AG10803 (cell line): ENCODE results near the gene ERBB2.

Source experiments
- DNase-seq: peaks from one replicate; pipeline ENCODE4 v3.0.0; 2010; ENCODE audit warnings: low read depth
- H3K4me3 ChIP-seq: 2 replicates; pipeline ENCODE4 v1.5.1; 2011; ENCODE audit warnings: mild to moderate bottlenecking, low read length, control low read depth
- TF ChIP-seq, protein P1 (sequence below): conservative IDR thresholded peaks from 2 replicates; pipeline ENCODE4 v1.5.1; 2011; ENCODE audit warnings: mild to moderate bottlenecking, low read length, control low read depth, inconsistent platforms

Gene ERBB2

DNA sequence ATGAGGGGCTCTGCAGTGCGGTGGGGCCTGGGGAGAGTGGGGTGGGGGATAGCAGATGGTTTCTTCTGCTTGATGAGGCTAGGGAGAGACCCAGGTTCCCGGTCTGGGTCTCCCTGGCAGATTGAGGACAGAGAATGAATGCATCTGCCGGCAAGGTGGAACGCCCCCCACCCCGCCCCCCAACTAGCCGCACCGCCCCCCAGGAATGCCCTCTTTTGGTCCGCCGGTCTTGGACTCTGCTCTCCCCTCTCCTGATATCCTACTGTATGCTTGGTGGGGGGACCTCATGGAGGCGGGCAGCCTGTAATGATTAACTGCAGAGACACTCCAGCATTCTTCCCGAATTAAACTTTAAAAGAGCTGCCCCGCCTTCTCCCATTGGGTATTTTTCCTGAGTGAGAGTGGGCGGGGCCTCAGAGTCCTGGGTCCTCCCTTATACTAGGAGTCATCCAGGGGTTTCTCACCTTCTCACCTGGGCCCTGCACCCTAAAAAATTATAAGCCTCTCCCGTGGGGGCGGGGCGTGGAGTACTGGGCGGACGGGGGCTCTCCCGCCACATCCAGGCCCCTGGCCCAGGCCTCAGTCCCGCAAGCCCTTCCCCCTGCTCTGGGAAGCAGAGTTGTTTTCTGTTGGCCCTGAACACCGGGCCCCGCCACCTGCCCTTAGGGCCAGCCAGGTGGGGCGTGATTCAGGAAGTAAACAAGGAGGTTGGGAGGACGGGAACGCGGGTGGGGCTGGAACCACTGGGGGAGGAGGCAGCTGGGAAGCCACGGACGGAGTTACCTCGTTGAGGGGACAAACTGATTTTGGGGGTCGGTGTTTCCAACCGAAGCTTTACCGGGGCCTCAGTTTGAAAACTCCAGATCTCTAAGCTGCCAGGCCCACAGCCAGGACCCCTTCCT is 39.4 kb downstream of the ERBB2 start:
- DNase-seq: peak; percentile 12
- H3K4me3 ChIP-seq: peak overlapping the region; percentile 17
- TF ChIP-seq, protein P1, sequence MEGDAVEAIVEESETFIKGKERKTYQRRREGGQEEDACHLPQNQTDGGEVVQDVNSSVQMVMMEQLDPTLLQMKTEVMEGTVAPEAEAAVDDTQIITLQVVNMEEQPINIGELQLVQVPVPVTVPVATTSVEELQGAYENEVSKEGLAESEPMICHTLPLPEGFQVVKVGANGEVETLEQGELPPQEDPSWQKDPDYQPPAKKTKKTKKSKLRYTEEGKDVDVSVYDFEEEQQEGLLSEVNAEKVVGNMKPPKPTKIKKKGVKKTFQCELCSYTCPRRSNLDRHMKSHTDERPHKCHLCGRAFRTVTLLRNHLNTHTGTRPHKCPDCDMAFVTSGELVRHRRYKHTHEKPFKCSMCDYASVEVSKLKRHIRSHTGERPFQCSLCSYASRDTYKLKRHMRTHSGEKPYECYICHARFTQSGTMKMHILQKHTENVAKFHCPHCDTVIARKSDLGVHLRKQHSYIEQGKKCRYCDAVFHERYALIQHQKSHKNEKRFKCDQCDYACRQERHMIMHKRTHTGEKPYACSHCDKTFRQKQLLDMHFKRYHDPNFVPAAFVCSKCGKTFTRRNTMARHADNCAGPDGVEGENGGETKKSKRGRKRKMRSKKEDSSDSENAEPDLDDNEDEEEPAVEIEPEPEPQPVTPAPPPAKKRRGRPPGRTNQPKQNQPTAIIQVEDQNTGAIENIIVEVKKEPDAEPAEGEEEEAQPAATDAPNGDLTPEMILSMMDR: no peak

- no peak overlapping the region for H3K4me3 ChIP-seq
- TF ChIP-seq, protein P1: no peak
- no peak for DNase-seq
These were observed 40.1 kb downstream of the ERBB2 start for GRCh38 chr17:39739885-39740356.

DNA sequence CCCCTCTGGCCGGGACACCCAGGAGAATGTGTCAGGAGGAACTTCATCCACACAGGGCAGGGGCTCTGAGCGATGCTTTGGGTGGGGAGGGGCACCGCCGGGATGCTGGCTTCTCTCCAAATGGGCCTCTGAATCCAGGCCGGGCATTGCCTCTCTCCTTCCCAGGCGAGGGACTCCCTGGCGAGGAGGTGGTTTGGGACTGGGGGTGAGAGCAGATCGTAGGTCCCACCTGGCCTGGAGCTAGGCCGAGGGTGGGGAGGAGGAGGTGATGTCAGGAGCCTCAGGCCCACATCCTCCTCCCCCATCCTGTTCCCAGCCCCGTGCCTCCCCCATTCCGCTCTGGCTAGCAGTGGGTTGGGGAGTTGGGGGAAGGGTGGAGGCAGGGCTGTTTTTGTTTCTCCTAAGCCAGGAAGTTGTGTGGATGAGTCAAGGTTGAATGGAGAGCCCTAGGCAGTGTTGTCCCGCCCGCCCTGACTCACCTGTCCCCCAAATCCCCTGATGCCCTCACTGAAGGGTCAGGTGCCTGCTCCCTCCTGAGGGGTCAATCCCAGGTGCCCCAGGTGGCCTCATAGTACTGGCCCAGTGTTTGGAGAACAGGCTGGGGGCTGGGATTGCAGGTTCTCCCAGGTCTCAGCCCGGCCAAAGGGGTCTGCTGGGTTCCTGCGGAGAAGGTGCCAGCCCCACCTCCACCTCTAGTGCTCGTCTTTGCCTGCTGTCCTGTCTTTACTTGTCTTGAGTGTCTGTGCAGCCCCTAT is 40.7 kb downstream of the ERBB2 start:
- TF ChIP-seq, protein P1: no peak
- H3K4me3 ChIP-seq: no peak overlapping the region
- DNase-seq: peak; percentile 29

DNA sequence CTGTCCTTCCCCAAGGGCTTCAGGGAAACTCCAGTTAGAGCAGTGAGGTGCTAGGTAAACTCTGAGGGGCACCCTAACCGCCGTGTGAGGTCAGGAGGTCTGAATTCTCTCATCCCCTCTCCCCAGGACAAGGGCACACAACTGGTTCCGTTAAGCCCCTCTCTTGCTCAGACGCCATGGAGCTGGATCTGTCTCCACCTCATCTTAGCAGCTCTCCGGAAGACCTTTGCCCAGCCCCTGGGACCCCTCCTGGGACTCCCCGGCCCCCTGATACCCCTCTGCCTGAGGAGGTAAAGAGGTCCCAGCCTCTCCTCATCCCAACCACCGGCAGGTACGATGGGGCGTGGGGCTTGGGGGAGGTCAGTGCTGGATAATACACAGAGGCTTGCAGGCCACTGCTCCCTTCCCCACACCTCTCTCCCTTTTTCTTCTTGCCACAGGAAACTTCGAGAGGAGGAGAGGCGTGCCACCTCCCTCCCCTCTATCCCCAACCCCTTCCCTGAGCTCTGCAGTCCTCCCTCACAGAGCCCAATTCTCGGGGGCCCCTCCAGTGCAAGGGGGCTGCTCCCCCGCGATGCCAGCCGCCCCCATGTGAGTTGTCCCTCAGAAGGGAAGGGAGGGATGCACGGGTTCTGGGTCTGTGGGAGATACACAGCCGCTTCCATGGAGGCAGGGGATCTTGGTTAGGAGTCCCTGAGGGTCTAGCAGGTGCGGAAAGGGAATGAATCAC is 42.4 kb downstream of the ERBB2 start:
- TF ChIP-seq, protein P1: no peak
- DNase-seq: no peak
- H3K4me3 ChIP-seq: no peak overlapping the region

DNA sequence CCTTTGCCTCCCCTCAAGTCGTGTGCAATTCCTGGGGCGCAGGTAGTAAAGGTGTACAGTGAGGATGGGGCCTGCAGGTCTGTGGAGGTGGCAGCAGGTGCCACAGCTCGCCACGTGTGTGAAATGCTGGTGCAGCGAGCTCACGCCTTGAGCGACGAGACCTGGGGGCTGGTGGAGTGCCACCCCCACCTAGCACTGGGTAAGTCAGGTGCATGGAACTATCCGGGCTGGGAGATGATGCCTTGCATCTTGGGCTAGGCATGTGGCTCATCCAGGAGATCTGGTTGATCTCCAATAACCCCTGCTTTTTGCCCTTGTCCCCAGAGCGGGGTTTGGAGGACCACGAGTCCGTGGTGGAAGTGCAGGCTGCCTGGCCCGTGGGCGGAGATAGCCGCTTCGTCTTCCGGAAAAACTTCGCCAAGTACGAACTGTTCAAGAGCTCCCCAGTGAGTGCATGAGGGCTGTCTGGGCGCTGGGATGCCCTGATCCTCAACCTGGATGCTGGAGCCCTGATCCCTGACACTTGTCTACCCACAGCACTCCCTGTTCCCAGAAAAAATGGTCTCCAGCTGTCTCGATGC is 43.1 kb downstream of the ERBB2 start:
- TF ChIP-seq, protein P1: no peak
- no peak for DNase-seq
- no peak overlapping the region for H3K4me3 ChIP-seq

DNA sequence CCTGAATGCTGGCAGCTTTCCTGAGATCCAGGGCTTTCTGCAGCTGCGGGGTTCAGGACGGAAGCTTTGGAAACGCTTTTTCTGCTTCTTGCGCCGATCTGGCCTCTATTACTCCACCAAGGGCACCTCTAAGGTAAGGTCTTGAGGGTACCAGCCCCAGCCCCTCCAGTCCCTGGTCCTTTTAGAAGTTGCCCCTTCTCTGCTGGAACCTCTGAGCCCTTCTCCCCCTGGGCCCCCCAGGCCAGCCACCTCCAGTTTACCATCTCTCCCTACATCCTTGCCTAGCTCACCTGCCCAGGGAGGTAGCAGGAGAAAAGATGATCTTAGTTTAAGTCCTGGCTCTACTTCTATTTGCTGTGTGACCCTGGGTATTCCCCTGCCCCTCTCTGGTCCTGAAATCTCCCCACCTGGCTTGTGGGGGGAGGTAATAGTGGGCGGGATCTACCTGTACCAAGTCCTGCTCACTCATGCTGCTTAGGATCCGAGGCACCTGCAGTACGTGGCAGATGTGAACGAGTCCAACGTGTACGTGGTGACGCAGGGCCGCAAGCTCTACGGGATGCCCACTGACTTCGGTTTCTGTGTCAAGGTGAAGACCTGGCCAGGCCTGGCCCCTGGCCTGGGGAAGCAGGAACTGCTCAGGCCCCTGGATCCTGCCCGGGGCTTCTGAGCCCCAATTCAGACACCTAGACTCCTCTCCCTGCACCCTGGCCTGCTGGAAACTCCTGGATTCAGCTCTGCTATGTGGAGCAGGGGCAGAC is 44.4 kb downstream of the ERBB2 start:
- no peak overlapping the region for H3K4me3 ChIP-seq
- TF ChIP-seq, protein P1: no peak
- DNase-seq: no peak
